ENCODE data around the gene ARHGAP26.

The ARHGAP26 gene

GRCh38 chr5:142814122-142814521 lies 43.9 kb downstream of the ARHGAP26 start:
- no peak for DNase-seq (ENCODE audit: low read depth)

GRCh38 chr5:142815469-142815868 lies 45.3 kb downstream of the ARHGAP26 start:
- DNase-seq (ENCODE audit: low read depth) = no peak

- no peak for DNase-seq (ENCODE audit: low read depth)
Observed at GRCh38 chr5:142816531-142817430, 46.6 kb downstream of the ARHGAP26 start.

- DNase-seq (ENCODE audit: low read depth) = no peak
Observed at GRCh38 chr5:142817949-142818431, 47.8 kb downstream of the ARHGAP26 start.

- no peak for DNase-seq (ENCODE audit: low read depth)
Observed at GRCh38 chr5:142819292-142819691, 49.1 kb downstream of the ARHGAP26 start.

- no peak for DNase-seq (ENCODE audit: low read depth)
Observed at GRCh38 chr5:142819825-142820224, 49.6 kb downstream of the ARHGAP26 start.

GRCh38 chr5:142820447-142820846 lies 50.3 kb downstream of the ARHGAP26 start:
- DNase-seq (ENCODE audit: low read depth) = no peak

DNA sequence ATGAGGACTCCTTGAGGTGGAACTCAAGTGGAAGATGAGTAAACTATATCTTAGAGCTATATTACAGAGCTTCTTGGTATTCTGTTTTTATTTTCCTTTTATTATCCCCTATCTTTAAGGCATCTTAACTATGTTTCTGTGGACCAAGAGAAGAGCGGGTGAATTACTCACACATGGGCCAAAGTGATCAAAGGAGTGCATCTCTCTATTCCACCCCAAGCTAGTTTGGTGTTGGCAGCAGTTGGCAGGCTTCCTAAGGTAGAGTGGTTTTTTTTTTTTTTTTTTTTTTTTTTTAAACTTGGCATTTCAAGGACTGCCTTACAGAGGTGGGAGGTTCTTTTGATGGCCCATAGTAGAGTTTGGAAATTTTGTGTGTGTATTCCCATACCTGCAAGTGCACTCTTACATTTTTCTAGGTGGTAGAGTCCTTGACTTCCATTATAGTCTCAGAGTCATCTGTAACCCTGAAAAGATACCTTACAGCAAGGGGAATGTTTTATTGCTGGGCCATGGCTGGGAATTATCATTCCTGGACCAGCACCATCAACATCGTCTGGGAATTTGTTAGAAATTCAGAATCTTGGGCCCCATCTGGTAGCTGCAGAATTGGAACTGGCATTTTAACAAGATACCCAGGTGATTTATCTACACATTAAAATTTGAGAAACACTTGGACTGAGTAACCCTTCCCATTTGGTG lies 51.0 kb downstream of the ARHGAP26 start:
- no peak for DNase-seq (ENCODE audit: low read depth)

GRCh38 chr5:142821733-142822487 lies 51.7 kb downstream of the ARHGAP26 start:
- no peak for DNase-seq (ENCODE audit: low read depth)

GRCh38 chr5:142823126-142823525 lies 52.9 kb downstream of the ARHGAP26 start:
- no peak for DNase-seq (ENCODE audit: low read depth)

- DNase-seq (ENCODE audit: low read depth) = no peak
Observed at GRCh38 chr5:142823806-142824205, 53.6 kb downstream of the ARHGAP26 start.

DNA sequence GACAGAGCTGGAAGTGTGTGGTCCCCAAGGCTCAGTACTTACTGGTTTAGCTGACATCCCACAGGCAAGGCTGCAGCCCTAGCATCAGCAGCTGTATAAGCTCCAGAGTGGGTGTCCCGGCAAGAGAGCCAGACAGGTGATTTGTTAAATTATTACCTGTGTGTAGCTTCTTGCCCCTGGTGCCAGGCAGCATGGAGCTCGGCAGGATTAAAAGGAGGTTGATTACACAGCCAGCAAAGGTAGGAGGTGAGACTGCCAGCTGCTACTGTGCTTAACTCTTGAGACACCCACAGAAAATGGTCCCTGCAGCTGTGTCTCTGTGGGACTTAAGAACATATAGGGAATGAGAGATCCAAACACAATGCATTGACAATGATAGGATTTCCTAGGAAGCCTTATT lies 54.2 kb downstream of the ARHGAP26 start:
- DNase-seq (ENCODE audit: low read depth) = no peak

- DNase-seq (ENCODE audit: low read depth) = no peak
Observed at GRCh38 chr5:142825378-142826089, 55.4 kb downstream of the ARHGAP26 start.

- no peak for DNase-seq (ENCODE audit: low read depth)
Observed at GRCh38 chr5:142826093-142826492, 55.9 kb downstream of the ARHGAP26 start.

DNA sequence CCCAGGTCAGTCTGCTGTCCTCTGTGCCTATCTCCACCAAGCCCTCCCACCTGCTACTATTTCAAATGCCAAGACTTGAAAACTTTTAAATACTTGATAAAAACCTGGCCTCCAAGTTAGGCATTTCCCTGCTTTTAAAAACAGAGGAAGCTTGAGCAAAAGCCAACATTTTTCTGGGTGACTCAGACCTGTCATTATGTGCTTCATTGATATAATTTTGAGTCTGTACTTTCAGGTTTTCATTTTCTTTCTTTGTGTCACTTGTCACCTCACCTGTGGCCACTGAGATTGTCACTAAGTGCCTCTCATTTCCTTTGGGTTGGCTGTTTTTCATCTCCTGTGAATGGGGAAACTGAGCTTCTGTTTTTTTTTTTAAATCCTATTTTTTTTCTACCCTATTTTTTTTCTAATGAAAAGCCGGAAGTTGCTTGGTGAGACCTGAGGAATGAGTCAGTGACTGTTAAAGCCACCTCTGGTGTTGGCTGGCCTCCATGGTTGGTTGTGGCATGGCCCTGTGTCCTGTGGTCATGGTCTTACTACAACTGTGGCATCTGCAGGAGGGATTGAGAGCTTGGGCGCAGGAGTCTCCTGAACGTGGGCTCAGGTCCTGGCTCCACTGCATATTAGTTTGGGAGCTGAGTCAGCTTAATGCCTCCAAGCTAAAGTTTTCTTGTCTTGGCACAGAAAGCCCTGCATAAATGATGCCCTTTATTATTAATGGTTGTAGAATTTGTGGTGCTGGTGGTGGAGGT lies 56.7 kb downstream of the ARHGAP26 start:
- DNase-seq (ENCODE audit: low read depth) = no peak

DNA sequence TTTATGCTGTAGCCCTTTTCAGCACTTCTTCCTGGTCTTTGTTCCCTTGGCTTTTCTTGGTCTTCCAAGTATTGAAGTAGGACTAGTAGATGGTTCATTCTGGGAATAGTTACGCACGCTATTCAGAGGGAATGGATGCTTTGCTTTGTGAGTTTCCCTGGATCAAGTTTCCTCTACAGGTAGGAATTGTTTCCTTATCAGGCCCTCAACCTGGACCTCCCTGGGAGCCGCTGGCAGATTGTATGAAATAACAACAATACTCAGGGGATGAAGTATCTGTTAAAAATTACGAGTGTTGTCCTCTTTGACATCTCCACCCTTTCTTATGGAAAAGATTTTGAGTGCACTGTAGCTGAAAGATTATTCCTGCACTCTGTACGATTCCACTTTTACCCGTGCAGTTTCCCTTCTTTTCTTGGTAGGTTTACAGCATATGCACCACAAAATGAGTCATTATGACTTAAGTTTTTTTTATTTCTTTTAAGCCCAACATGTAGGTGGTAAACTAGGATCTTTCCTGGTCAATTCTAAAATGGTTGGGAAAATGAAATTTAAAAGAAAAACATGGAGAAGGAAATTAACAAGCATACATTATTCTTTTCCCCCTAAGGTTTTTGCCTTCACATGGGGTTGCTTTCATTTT lies 57.9 kb downstream of the ARHGAP26 start:
- DNase-seq (ENCODE audit: low read depth) = no peak

- no peak for DNase-seq (ENCODE audit: low read depth)
Observed at GRCh38 chr5:142828797-142829535, 58.8 kb downstream of the ARHGAP26 start.

GRCh38 chr5:142829801-142830220 lies 59.6 kb downstream of the ARHGAP26 start:
- no peak for DNase-seq (ENCODE audit: low read depth)

DNA sequence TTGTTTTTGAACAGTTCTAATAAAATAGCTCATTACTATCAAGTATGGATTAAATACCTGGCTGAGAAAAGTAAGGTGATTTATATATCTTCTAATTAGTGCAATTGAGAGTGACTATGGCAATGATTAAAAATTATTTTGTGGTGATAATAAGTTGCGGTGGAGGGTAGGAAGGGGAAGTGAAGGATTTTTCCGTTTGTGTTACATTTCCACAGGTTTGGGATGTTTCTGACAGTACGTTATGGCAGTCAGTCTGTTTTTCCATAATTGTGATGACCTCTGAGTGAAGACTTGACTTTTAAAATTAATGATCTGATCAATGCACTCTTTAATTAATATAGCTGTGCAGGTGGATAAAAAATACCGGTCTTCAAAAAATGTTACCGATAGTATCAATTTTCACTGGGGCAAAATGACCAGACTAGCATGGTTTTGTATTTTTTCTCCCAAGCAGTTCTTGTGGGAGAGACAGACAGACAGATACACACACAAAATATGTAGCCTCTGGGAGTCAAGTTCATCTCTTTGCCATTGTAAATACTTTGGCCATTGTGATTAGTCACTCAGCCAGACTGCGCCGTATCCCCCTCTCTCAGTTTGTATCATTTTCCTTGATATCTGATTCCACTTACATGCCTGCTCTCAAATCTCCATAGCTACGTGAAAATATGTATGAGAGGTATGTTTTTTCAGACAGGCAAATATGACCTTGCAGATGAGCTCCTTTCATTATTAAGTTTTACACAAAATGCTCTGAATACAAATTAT lies 60.2 kb downstream of the ARHGAP26 start:
- DNase-seq (ENCODE audit: low read depth) = no peak
